HG03097 (cell line): ENCODE measurements around the gene FER1L5.

Source experiments
- ATAC-seq: cut with Tn5 transposase; IDR thresholded peaks from one replicate; pipeline ENCODE4 v1.9.1; 2021; ENCODE audit not compliant: unreplicated experiment, low FRiP score

Gene FER1L5

GRCh38 chr2:96694816-96695455 is 52.4 kb downstream of the FER1L5 start:
- ATAC-seq = no peak

GRCh38 chr2:96695602-96696001 is 53.0 kb downstream of the FER1L5 start:
- no peak for ATAC-seq

- no peak for ATAC-seq
These were observed 54.9 kb downstream of the FER1L5 start for GRCh38 chr2:96697476-96697875.

GRCh38 chr2:96698221-96698861 is 55.8 kb downstream of the FER1L5 start:
- ATAC-seq = no peak

- ATAC-seq = no peak
These were observed 56.5 kb downstream of the FER1L5 start for GRCh38 chr2:96699021-96699420.

- ATAC-seq = no peak
These were observed 57.1 kb downstream of the FER1L5 start for GRCh38 chr2:96699621-96700020.

GRCh38 chr2:96700086-96700485 is 57.5 kb downstream of the FER1L5 start:
- no peak for ATAC-seq

- no peak for ATAC-seq
These were observed 59.1 kb downstream of the FER1L5 start for GRCh38 chr2:96701636-96702035.

GRCh38 chr2:96702098-96702785 is 59.7 kb downstream of the FER1L5 start:
- ATAC-seq = no peak

- no peak for ATAC-seq
These were observed 60.6 kb downstream of the FER1L5 start for GRCh38 chr2:96703021-96703751.

- ATAC-seq = no peak
These were observed 68.4 kb downstream of the FER1L5 start for GRCh38 chr2:96710985-96711384.

- ATAC-seq = no peak
These were observed 73.1 kb downstream of the FER1L5 start for GRCh38 chr2:96715658-96716057.

GRCh38 chr2:96716388-96716787 is 73.8 kb downstream of the FER1L5 start:
- no peak for ATAC-seq

- no peak for ATAC-seq
These were observed 83.6 kb downstream of the FER1L5 start for GRCh38 chr2:96726131-96726530.

- ATAC-seq = no peak
These were observed 84.9 kb downstream of the FER1L5 start for GRCh38 chr2:96727431-96727830.

- no peak for ATAC-seq
These were observed 87.2 kb downstream of the FER1L5 start for GRCh38 chr2:96729748-96730147.

- ATAC-seq = no peak
These were observed 87.6 kb downstream of the FER1L5 start for GRCh38 chr2:96730212-96730611.

- no peak for ATAC-seq
These were observed 91.4 kb downstream of the FER1L5 start for GRCh38 chr2:96733931-96734330.

- ATAC-seq = no peak
These were observed 92.5 kb downstream of the FER1L5 start for GRCh38 chr2:96734880-96735583.

GRCh38 chr2:96737251-96737650 is 94.7 kb downstream of the FER1L5 start:
- ATAC-seq = no peak

- ATAC-seq = no peak
These were observed 95.3 kb downstream of the FER1L5 start for GRCh38 chr2:96737831-96738230.
